22Rv1 (cell line): ENCODE data around the gene TCF25.

Experiments used
- CTCF ChIP-seq: fragments of 450-650 bp; IDR thresholded peaks from 2 replicates; pipeline ENCODE4 v1.5.1; 2017; ENCODE audit warnings: mild to moderate bottlenecking
- ZFX ChIP-seq: fragments of 450-650 bp; IDR thresholded peaks from 2 replicates; pipeline ENCODE4 v1.6.1; 2017; ENCODE audit warnings: antibody characterized with exemption, borderline replicate concordance

DNA sequence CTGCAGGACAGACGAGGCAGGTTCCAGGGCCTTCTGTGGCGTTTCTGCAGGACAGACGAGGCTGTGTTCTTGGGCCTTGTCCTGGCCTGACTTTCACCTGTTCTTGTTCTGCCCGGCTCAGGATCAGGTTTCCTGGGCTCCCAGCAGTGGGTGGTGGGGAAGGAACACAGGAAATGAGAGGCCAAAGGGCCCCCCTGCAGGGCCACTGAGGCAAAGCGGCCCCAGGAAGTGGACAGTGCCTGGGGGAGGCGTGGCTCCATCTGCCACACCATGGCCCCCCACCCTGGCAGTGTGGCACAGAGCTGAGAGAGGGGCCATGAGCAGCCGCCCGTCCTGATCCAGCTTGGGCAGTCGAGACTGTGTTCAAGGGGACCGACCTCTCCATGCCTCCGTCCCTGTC, 24.4 kb upstream of the TCF25 start:
- TF ChIP-seq CTCF (no peak), ZFX (no peak)
